Measurements from ENCODE around the gene PSMC1.

PSMC1 gene

GRCh38 chr14:90302529-90303303, 46.4 kb downstream of the PSMC1 start:
- DNase-seq (ENCODE audit: low read depth), result no peak

- DNase-seq (ENCODE audit: low read depth), result no peak
Observed at GRCh38 chr14:90303473-90303872, 47.1 kb downstream of the PSMC1 start.

GRCh38 chr14:90304502-90304901, 48.1 kb downstream of the PSMC1 start:
- no peak for DNase-seq (ENCODE audit: low read depth)

GRCh38 chr14:90305176-90305601, 48.8 kb downstream of the PSMC1 start:
- no peak for DNase-seq (ENCODE audit: low read depth)

GRCh38 chr14:90308561-90308960, 52.2 kb downstream of the PSMC1 start:
- no peak for DNase-seq (ENCODE audit: low read depth)

GRCh38 chr14:90317286-90317685, 60.9 kb downstream of the PSMC1 start:
- no peak for DNase-seq (ENCODE audit: low read depth)

GRCh38 chr14:90318016-90318415, 61.7 kb downstream of the PSMC1 start:
- DNase-seq (ENCODE audit: low read depth), result no peak

GRCh38 chr14:90319173-90319572, 62.8 kb downstream of the PSMC1 start:
- DNase-seq (ENCODE audit: low read depth), result no peak

GRCh38 chr14:90319634-90320541, 63.5 kb downstream of the PSMC1 start:
- no peak for DNase-seq (ENCODE audit: low read depth)

- DNase-seq (ENCODE audit: low read depth), result no peak
Observed at GRCh38 chr14:90321891-90322290, 65.5 kb downstream of the PSMC1 start.
